ENCODE results near the gene ZNF274. TPM values are rescaled to one million over a fixed set of nuclear protein-coding genes. Genes with fewer than 3 reads are reported as not detected.

ZNF274 gene
- total and polyA plus RNA-seq, 9 of the 15 experiments (the other 6 are each of a cell fraction or from before 2014, with no cell fraction given), result 5.2 to 37.0 (median 28.1) TPM

DNA sequence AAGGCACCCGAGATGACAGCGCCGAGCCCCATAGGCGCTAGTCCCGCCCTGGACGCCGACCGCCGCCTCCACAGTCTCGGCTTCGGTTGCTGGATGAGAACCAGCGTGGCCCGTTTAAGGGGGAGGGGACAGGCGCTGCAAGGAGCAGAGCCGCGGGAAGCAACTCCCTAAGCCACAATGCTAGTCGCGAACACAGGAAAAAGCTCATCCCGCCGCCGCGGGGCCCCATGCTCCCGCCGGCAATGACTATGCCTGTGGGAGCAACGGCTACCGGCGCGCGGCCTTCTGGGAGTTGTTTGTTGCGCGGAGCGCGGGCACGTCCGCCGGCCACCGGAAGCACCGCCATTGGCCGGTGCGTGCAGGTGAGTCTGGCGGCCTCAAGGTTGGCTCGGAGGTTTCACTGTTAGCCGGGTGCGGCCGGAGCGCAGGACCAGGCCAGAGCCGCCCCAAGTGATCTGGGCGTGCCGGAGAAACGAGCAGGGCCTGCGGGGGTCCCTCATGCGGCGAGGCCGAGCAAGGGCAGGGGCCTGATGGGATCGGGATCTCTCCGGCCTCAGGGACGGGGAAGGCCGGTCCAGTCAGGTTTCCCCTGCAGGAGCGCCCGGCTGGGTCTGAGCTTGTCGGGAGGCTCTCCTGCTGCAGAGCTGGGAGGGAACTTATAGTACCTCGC is 45.9 kb downstream of the ZNF274 start, which contains the start of gene ZNF544 (continued):
- TF ChIP-seq PKNOX1 (IDR thresholded peaks at IDR 0.05), result no peak
- TF ChIP-seq ZNF212 (CRISPR knock-in tag; IDR thresholded peaks at IDR 0.05), result 0 out of 2 replicates have a peak, but pooled peaks have one; percentile 7
- TF ChIP-seq, protein P1, sequence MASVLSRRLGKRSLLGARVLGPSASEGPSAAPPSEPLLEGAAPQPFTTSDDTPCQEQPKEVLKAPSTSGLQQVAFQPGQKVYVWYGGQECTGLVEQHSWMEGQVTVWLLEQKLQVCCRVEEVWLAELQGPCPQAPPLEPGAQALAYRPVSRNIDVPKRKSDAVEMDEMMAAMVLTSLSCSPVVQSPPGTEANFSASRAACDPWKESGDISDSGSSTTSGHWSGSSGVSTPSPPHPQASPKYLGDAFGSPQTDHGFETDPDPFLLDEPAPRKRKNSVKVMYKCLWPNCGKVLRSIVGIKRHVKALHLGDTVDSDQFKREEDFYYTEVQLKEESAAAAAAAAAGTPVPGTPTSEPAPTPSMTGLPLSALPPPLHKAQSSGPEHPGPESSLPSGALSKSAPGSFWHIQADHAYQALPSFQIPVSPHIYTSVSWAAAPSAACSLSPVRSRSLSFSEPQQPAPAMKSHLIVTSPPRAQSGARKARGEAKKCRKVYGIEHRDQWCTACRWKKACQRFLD (CRISPR knock-in tag; IDR thresholded peaks at IDR 0.05), result peak; percentile 59
- no peak for TF ChIP-seq NUFIP1 (IDR thresholded peaks at IDR 0.05; ENCODE audit: partially characterized antibody)
- no peak for TF ChIP-seq FOXJ3 (CRISPR knock-in tag; IDR thresholded peaks at IDR 0.05)
- TF ChIP-seq SMAD4 (CRISPR knock-in tag; conservative IDR thresholded peaks at IDR 0.05), result peak; percentile 67
- TF ChIP-seq, protein P2, sequence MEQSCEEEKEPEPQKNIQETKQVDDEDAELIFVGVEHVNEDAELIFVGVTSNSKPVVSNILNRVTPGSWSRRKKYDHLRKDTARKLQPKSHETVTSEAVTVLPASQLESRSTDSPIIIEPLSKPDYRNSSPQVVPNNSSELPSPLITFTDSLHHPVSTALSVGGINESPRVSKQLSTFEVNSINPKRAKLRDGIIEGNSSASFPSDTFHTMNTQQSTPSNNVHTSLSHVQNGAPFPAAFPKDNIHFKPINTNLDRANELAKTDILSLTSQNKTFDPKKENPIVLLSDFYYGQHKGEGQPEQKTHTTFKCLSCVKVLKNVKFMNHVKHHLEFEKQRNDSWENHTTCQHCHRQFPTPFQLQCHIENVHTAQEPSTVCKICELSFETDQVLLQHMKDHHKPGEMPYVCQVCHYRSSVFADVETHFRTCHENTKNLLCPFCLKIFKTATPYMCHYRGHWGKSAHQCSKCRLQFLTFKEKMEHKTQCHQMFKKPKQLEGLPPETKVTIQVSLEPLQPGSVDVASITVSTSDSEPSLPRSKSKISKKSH (CRISPR knock-in tag; IDR thresholded peaks at IDR 0.05), result no peak
- TF ChIP-seq MAZ (CRISPR knock-in tag; conservative IDR thresholded peaks at IDR 0.05 in 1 of 2, IDR thresholded peaks at IDR 0.05 in 1 of 2), result peak in 1 of 2 experiments; percentile 82
- TF ChIP-seq SPI1 (IDR thresholded peaks at IDR 0.05; ENCODE audit: borderline replicate concordance, low read depth, low read length), result no peak
- no peak for TF ChIP-seq BMI1 (IDR thresholded peaks at IDR 0.05; ENCODE audit: low read length)
- TF ChIP-seq CC2D1A (IDR thresholded peaks at IDR 0.05), result no peak
- TF ChIP-seq STAT5B (CRISPR knock-in tag; IDR thresholded peaks at IDR 0.05), result no peak
- TF ChIP-seq MED1 (CRISPR knock-in tag; IDR thresholded peaks at IDR 0.05; ENCODE audit: borderline replicate concordance), result no peak
- TF ChIP-seq PRPF4 (IDR thresholded peaks at IDR 0.05; ENCODE audit: insufficient read depth, low read depth, low read length, poor library complexity, severe bottlenecking), result no peak
- no peak; the same call in none of the 2 replicates for TF ChIP-seq ETV5 (CRISPR knock-in tag; IDR thresholded peaks at IDR 0.05; ENCODE audit: low read depth)
- TF ChIP-seq SNRNP70 (optimal IDR thresholded peaks at IDR 0.05; ENCODE audit: low read depth, low read length), result no peak
- TF ChIP-seq KLF6 (CRISPR knock-in tag; IDR thresholded peaks at IDR 0.05; ENCODE audit: borderline replicate concordance), result no peak
- TF ChIP-seq ZBTB17 (CRISPR knock-in tag; IDR thresholded peaks at IDR 0.05), result 0 out of 2 replicates have a peak, but pooled peaks have one; percentile 44
- TF ChIP-seq ZNF512 (tag; IDR thresholded peaks at IDR 0.05), result no peak
- TF ChIP-seq TFAP4 (CRISPR knock-in tag; IDR thresholded peaks at IDR 0.05; ENCODE audit: borderline replicate concordance), result peak; percentile 64; the same call in 1 of the 2 replicates
- peak; percentile 24 to 32; a peak in 1 of 4 replicates for TF ChIP-seq TBL1XR1 (IDR thresholded peaks at IDR 0.05; ENCODE audit: low read length in 2 of 2)
- TF ChIP-seq ZNF347 (CRISPR knock-in tag; IDR thresholded peaks at IDR 0.05; ENCODE audit: low read depth), result no peak
